CD4-positive, alpha-beta T cell treated with Interleukin-6 at 100 ng/mL for 8 hours (primary cell): ENCODE results near the gene BARHL1.

Experiments
- DNase-seq: peaks from one replicate; pipeline ENCODE4 v3.0.0-alpha.2; 2020; ENCODE audit warnings: mixed read lengths, low spot score

The BARHL1 gene

GRCh38 chr9:132582276-132582785 lies at the start of gene BARHL1:
Gene BARHL1 (plus strand): TSS chr9:132582606. CDS start chr9:132582798, 192 bp downstream.
- DNase-seq = no peak

- no peak for DNase-seq
Measured at GRCh38 chr9:132534832-132535231, 47.6 kb upstream of the BARHL1 start.

- no peak for DNase-seq
Measured at GRCh38 chr9:132536124-132536523, 46.3 kb upstream of the BARHL1 start.

DNA sequence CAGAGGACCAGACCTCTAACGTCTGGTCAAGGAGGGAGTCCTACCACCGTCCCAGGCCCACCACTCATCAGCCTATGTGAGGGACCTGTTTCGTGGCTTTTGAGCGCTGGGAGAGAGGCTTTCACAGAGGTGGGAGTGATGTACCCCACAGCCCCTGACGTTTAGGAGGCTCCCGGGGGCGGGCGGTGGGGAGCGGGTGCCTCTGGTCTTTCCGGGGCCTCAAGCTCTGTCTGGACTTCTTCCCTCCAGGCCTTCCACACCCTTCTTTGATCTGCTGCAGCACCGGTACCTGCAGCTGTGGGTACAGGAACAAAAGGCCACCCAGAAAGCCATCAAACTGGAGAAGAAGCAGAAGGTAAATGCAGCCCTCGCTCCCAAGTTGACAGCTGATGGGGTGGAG lies 45.1 kb upstream of the BARHL1 start:
- DNase-seq = no peak

DNA sequence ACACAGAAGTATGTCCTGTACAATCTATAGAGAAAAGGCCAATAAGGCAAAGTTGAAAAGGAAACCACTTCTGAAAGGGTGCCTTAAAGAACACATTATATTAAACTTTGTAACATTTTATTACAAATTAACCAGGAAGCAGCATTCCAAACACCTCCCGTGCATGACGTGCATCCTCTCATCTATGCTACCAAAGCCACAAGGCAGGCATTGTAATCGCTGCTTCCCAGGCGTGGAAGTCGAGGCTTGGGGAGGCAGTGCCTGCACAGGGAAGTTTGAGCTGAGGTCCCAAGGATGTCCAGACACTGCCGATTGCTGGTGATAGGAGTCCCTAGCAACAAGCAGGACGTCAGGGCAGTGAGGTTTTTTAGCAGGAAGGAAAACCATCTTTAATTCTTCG lies 44.3 kb upstream of the BARHL1 start:
- DNase-seq = no peak

GRCh38 chr9:132539096-132539495 lies 43.3 kb upstream of the BARHL1 start:
- no peak for DNase-seq

GRCh38 chr9:132541051-132541450 lies 41.4 kb upstream of the BARHL1 start:
- no peak for DNase-seq

DNA sequence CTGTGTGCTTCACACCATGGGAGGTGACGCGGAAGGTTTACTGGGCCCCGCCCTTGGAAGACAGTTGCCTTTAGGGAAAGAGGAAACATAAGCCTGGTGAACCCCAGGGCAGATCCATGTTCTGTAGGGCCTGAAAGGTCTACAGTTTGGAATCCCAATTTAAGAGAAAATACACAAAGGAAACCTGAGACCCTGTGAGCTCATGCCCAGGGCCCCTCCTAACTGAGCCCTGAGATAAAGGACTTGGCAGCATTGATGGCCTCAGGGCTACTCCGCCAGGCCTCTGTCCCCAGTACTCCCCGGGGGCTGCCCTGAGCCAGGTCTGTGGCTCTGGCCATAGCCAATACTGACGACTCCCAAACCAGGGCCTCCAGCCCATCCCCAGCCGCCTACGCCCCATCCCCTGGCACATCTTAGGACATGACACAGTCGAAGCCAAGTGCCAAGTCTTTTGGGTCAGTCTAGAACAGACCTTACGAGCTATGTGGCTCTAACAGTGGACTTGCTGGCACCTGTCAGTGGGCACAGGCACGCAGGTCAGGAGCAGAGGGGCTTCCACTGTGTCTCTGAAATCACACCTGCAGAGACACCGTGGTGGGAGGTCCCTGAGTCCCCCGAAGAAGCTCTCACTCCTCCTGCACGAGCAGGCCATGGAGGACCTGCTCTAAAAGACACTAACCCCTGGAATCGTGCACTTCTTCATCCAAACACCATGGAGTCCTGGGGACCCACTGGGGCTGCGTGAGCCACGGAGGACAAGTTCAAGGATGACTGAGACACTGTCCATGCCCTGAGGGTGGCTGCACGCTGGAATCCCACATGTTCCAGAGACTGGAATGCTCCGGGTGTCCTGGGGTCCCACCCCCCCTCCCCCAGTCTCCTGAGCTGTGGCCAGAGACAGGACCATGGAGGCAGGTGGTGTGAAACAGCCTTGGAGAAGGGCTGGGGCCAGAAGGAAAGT lies 40.3 kb upstream of the BARHL1 start:
- DNase-seq = no peak

GRCh38 chr9:132543251-132543650 lies 39.2 kb upstream of the BARHL1 start:
- DNase-seq = no peak

GRCh38 chr9:132543960-132544359 lies 38.4 kb upstream of the BARHL1 start:
- no peak for DNase-seq

DNA sequence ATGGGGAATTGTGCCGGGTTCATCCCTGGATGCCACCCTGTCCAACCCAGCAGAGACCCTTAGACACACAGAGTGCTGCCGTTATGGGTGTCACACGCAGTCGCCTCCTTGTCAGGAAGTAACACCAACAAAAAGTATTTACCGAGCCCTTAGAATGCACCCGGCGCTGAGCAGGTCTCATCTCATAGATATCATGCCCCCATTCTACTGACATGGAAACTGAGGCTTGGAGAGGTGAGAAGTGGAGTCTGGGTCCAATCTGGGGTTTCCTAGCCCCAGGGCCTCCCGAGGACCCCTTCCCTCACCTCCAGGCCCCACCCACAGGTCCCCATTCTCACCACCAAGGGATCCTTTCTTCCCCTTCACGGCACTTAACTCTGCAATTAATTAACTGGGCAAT lies 36.8 kb upstream of the BARHL1 start:
- DNase-seq = no peak

- no peak for DNase-seq
Measured at GRCh38 chr9:132546148-132547051, 36.0 kb upstream of the BARHL1 start.

GRCh38 chr9:132547052-132547431 lies 35.4 kb upstream of the BARHL1 start:
- no peak for DNase-seq

- no peak for DNase-seq
Measured at GRCh38 chr9:132547436-132547835, 35.0 kb upstream of the BARHL1 start.

DNA sequence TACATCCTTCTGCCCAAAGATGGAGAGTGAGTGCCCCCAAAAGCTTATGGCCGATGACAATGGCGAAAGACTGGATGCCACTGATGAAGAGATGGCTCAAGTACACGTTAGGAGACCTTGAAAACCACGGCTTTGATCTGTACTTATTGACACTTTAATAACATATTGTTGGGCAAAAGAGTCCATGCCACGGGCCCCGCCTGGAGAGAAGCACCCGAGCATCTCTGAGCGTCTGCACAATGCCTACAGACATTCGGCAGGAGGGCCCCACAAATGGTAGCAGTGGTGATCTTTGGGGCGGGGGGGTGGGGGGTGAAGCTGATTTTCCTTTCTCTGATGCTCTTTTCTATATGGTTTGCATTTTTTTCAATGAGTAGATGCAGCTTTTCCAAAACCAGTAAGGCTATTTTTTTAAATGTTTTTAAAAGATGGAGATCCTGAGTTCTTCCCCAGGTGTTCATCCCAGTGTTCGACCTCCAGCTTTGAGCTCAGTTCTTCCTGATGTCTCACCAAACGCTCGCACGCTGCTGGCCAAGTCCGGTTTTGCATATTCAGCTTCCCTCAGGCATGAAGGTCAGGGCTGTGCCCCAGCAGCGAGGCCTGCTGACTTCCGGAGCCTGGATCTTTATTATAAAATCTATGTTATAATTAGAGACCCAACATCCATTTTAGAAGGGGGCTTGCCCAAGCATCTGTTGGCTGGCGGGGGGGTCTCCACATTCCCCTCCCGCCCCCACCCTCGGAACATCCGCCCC lies 34.3 kb upstream of the BARHL1 start:
- DNase-seq = no peak

- DNase-seq = no peak
Measured at GRCh38 chr9:132548751-132549640, 33.4 kb upstream of the BARHL1 start.

DNA sequence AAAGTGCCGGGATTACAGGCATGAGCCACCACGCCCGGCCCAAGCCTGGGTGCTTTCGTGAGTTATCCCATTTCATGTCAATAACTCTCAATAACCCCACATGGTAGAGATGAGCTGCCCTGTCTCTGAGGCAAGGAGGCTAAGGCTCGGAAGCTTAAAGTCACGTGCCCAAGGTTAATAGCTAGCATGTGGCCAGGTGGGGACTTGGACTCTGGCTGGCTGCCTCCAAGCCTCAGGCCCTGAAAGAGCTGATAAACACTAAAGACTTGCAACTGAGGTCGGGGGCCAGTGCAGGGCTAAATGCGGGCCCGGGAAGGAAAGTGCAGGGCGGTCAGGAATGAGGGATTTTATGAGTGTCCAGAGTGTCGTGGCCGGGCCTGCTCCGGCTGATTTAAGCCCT lies 30.9 kb upstream of the BARHL1 start:
- no peak for DNase-seq

GRCh38 chr9:132552041-132552440 lies 30.4 kb upstream of the BARHL1 start:
- DNase-seq = no peak

- no peak for DNase-seq
Measured at GRCh38 chr9:132554755-132555154, 27.7 kb upstream of the BARHL1 start.

GRCh38 chr9:132555528-132555927 lies 26.9 kb upstream of the BARHL1 start:
- DNase-seq = no peak

DNA sequence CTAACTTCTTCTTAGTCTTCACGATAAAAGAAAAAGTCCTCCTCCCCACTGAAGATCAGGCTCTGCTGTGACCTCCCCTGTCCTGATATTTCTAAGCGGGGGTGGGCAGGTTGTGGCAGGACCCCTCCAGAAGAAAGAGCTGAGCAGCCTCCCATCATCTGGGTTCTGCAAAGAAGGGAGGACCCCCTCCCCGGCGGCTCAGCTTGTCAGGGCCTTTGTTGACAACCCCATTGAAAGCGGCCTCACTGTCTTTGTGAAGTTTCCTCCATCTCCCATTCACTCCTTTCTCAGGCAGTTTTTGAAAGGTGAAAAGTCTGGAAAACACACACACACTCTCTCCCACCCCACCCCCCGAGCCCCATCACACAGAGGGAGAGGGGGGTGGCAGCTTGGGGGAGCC lies 26.2 kb upstream of the BARHL1 start:
- no peak for DNase-seq
